Measurements from ENCODE around the gene NAA40.

Gene NAA40

GRCh38 chr11:63938479-63939396 lies at the start of gene NAA40:
TSS of gene NAA40 (plus strand) at chr11:63939002. CDS start at chr11:63939097, 95 bp downstream.
- peak; percentile 89 for DNase-seq (ENCODE audit: low read depth)

DNA sequence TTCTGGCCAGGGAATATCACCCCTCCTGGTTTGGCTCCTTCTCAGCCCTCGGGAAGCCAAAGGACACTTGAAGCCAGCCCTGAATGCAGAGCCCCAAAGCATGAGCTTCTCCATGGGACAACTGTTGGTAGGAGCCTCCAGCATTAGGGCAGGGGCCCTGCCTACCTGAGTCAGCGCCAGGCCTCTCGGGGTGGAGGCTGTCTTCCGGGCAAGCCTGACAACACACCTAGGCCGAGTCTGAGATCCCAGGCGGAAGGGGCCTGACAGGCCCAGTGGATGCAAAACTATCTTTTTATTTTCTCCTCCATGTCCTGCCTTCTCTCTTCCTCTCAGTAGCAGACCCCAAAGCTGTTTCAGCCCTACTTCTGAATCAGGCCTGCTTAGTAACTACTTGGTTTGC lies 49.5 kb upstream of the NAA40 start:
- DNase-seq (ENCODE audit: low read depth) = no peak

- DNase-seq (ENCODE audit: low read depth) = no peak
Measured at GRCh38 chr11:63890368-63890767, 48.4 kb upstream of the NAA40 start.

- DNase-seq (ENCODE audit: low read depth) = no peak
Measured at GRCh38 chr11:63892228-63892627, 46.6 kb upstream of the NAA40 start.

DNA sequence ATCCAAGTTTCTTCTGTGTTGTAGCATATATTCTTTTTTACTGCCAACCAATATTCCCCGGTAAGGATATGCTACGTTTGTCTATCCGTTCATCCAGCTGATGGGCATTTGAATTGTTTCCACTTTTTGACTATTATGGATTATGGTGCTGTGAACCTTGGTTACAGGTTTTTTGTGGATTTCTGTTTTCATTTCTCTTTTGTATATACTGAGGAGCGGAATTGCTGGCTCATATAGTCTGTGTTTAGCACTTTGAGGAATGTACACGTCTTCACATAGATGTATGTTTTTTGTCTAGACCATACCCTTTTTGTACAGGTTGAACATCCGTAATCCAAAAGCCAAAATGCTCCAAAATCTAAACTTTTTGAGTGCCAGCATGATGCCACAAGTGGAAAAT lies 45.4 kb upstream of the NAA40 start:
- no peak for DNase-seq (ENCODE audit: low read depth)

DNA sequence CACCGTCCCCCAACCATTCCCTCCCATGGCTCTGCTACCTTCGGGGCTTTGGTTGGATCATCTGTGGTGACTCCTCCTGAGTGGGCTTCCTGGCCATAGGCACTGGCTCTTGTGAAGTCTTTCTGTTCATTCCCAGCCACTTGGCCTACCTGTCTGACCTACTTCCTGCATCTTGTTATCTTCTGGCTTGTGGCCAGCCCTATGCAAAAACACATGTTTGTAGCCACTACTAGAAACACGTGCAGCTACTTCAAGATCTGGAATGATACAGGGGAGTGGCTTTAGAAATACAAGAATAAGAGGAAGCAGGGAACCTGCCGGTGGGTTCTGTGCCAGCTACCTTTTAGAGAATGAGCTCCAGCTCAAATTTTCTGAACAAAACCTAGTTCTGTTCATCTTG lies 42.7 kb upstream of the NAA40 start:
- DNase-seq (ENCODE audit: low read depth) = no peak

DNA sequence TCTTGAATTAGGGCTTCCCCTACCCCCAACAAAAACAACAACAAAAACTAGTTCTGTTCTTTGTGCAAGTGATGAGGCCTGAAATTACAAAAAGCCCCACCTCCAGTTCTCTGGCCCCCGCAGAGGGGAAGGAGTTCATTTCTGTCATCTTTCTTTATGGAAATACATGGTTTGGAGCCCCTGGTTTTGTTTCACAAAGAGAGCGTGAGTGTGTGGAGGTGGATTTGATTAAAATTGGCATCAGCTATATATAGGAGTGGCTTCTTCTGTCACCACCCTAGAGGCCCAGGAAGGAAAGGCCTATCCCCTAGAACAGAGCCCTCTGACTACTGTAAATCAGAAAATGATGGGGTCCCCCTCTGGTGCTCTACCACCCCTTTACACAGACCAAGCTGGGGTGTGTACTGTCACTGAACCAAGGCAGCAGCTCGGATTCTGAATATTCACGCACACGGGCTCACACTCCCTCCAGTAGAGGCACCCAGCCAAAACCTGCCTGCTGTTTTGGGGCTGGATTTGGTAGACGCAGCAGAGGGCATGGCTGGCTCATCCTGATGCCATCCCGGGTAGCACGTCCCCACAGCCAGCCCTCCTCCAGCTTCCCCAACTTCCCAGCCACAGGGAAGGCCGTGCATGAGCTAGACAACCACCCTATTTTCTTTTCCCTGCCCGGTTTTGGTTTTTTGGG lies 41.2 kb upstream of the NAA40 start:
- no peak for DNase-seq (ENCODE audit: low read depth)

- no peak for DNase-seq (ENCODE audit: low read depth)
Measured at GRCh38 chr11:63901660-63902059, 37.1 kb upstream of the NAA40 start.

- DNase-seq (ENCODE audit: low read depth) = no peak
Measured at GRCh38 chr11:63903884-63904283, 34.9 kb upstream of the NAA40 start.

- DNase-seq (ENCODE audit: low read depth) = no peak
Measured at GRCh38 chr11:63904743-63905142, 34.1 kb upstream of the NAA40 start.

- no peak for DNase-seq (ENCODE audit: low read depth)
Measured at GRCh38 chr11:63905179-63905578, 33.6 kb upstream of the NAA40 start.

GRCh38 chr11:63906087-63906486 lies 32.7 kb upstream of the NAA40 start:
- DNase-seq (ENCODE audit: low read depth) = no peak

GRCh38 chr11:63906585-63906984 lies 32.2 kb upstream of the NAA40 start:
- peak; percentile 29 for DNase-seq (ENCODE audit: low read depth)

DNA sequence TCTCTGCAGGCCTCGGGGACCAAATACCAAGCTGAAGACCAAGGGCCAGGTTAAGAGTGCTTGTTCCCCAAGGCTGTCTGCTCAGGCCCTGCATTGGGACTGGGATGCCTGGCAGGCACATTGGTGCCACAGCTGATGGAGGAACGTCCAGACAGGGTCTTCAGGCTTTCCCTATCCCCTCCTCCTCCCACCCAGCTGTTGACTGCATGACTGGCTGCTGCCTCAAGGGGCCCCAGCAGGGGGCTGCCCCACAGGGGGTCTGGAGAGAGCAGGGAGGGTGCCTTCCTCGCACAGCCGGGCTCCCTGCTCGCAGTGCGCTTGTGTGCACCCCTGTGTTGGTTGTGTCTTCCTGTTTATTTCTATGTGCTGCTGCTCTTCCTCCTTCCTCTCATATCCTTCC lies 31.7 kb upstream of the NAA40 start:
- no peak for DNase-seq (ENCODE audit: low read depth)

GRCh38 chr11:63907808-63908530 lies 30.8 kb upstream of the NAA40 start:
- DNase-seq (ENCODE audit: low read depth) = no peak

DNA sequence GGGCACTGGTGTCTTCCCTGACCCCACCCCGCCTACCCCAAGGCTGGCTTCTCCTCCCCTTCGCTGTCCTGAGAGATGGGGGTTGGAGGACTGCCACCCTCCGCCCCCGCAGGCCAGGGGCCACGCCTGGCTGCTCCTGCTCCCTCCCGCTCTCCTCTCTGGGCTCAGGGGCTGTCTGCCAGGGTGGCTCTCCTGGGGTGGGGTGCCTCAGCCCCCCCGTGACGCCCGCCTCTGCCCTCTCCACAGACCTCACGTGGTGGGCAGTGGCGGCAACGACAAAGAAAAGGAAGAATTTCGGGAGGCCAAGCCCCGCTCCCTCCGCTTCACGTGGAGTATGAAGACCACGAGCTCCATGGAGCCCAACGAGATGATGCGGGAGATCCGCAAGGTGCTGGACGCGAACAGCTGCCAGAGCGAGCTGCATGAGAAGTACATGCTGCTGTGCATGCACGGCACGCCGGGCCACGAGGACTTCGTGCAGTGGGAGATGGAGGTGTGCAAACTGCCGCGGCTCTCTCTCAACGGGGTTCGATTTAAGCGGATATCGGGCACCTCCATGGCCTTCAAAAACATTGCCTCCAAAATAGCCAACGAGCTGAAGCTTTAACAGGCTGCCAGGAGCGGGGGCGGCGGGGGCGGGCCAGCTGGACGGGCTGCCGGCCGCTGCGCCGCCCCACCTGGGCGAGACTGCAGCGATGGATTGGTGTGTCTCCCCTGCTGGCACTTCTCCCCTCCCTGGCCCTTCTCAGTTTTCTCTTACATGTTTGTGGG lies 30.0 kb upstream of the NAA40 start:
- no peak for DNase-seq (ENCODE audit: low read depth)

DNA sequence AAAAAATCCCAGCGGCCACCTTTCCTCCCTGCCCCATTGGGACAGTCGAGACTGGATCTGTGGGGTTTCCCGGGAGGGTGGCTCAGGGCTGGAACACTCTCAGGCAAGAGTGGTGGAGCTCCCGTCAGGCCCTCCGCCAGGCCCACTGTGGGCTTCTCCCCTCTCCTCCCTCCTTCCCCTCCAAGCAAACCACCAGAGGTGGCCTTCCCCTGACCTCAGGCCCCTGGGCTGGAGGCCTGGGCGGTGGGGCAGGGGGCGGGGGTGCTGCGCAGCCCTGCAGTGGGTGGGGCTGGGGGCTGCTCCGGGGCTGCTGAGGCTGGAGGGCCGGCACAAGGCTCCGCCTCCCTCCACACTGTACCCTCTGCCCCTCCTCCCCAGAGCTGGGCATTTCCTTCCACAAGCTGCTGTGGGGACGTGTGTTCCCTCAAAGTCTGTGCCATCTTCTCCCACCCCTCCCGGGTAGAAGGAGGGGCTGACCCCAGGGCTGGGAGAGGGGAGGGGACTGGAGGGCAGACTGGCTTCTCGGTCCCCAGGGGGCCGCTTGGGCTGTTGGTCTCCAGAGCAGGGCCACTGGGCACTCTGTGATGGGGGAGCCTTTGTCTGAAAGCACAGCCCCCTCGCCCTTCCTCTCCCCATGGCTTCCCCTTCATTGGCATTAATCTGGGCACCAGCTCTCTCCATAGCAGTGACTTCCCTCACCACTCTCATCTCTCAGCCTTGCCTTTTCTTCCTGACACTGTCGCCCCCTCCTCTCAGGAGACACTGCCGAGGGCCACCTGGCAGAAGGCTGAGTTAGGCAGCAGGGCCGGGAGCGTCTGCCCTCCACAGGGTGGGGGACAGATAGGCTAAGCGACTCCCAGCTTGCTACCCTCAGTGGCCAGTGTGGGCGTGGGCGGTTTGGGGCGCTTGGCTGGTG lies 29.0 kb upstream of the NAA40 start:
- DNase-seq (ENCODE audit: low read depth) = no peak

GRCh38 chr11:63910675-63911074 lies 28.1 kb upstream of the NAA40 start:
- DNase-seq (ENCODE audit: low read depth) = no peak

- DNase-seq (ENCODE audit: low read depth) = no peak
Measured at GRCh38 chr11:63911440-63911839, 27.4 kb upstream of the NAA40 start.

DNA sequence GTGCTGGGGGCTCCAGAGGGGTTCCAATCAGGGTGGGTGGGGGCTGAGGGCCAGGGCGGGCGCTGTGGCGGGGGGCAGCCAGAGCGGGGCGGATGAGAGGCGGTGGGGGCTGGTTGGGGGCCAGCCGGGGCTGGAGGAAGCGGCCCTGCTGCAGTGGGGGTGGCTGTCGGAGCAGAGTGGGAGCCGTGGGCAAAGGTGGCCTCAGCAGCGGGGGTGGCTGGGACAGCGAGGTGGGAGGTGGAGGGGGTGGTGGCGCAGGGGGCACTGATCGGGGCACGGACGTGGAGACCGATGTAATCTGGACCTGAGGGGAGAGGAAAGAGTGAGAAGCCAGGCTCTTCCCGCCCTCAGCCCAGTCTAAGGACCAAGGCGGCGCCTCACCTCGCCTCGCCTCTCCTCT lies 26.9 kb upstream of the NAA40 start:
- DNase-seq (ENCODE audit: low read depth) = no peak

DNA sequence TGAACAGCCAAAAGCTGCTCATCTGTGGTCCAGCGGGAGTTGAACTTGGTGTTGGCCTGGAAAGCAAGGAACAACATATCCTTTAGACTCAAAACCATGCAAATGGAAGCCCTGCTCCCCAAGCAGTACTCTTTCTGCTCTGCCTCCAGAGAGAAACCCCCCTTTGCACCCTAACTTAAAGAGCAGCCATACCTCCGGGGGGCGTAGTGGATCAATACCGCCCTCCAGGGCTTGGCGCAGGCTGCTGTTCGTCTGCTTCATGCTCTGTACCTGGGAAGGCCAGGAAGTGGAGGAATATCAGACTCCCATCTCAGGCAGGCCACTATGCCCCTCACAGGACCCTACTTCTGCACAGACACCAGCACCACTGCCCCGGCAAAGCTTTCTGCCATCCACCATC lies 26.1 kb upstream of the NAA40 start:
- DNase-seq (ENCODE audit: low read depth) = no peak
